Mononuclear cell (primary cell): Measurements from ENCODE around the gene TXNRD2. TPM values are rescaled to one million over a fixed set of nuclear protein-coding genes. Genes with fewer than 3 reads are reported as not detected.
"Not testable (repeated sequence)": the region's sequence is repeated elsewhere in the genome, so short reads cannot be mapped to it uniquely, and the experiment has no call there.

Experiments used
- H3K27me3 ChIP-seq: 2 replicates; pipeline ENCODE4 v1.6.0; 2011; ENCODE audit warnings: low read length, control low read depth; ENCODE audit not compliant: insufficient read depth
- H3K4me1 ChIP-seq: 2 replicates; pipeline ENCODE4 v1.5.1; 2011; ENCODE audit warnings: mild to moderate bottlenecking, low read length, control low read depth; ENCODE audit not compliant: insufficient read depth
- H3K4me3 ChIP-seq: 2 replicates; pipeline ENCODE4 v1.5.1; 2011; ENCODE audit warnings: mild to moderate bottlenecking, low read length, moderate library complexity
- H3K9me3 ChIP-seq: 2 replicates; pipeline ENCODE4 v1.5.1; 2011; ENCODE audit warnings: low read depth, mild to moderate bottlenecking, control low read depth, low read length
- total RNA-seq: library from RNA; depleted of rRNA; stranded (reverse); fragments of >200 nt; gene quantifications from one replicate; pipeline ENCODE4 v1.2.3, GENCODE V29; 2012

TXNRD2 gene
- total RNA-seq, 1 donor: 11.3 TPM

DNA sequence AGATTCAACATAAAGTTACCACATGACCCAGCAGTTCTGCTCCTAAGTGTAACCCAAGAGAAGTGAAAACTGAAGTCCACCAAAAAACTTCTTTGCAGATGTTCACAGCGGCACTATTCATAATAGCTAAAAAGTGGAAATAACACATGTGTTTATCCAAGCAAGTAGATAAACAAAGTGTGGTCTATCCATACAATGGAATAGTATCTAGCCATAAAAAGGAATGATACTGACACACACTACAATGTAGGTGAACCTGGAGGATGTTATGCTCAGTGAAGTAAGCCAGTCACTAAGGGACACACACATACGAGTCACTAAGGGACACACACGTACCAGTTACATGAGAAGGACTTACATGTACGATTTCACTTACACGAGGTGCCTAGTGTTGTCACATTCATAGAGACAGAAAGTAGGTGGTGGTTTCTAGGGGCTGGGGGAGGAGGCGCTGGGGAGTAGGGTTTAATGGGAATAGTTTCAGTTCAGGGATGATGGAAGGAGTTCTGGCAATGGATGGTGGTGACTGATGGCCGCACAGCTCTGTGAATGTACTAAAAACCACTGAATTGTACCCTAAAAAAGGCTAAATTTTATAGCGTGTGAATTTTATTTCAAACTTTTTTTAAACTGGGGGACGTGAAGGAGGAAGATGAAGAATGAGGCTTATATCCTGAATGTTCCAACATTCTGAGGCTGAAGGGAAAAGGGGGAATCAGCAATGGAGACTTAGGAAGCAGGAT is 27.2 kb downstream of the TXNRD2 start:
- no peaks in the 10 kb centered on the region for H3K27me3 ChIP-seq
- H3K4me1 ChIP-seq: no peaks in the 10 kb centered on the region

DNA sequence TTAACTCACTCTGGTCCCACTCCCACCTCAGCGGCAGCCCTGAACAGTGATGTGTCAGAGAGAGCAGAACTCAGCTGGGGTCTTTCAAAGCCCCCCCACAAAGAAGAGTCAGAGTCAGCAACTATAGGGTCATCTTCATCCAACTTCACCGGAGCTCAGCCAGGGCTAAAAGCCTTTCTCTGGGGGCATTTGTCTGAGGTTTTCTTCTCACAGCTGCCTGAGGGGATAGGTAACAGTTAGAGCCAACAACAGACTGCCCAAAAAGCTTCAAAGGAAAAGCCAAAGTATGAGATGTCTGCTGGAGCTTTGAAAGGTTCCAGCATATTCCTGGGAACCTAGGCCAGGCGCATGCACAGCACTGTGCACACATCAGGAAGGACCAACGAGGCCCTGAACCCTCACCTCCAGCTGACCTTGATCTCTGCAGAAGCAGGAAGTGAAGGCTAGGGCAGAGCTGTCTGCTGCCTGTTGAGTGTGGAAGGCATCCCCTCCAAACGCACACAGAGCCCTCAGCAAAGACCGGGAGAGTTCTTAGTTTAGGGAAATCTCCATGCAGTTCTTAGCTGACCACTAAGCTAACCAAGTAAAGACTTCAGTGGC is 28.2 kb downstream of the TXNRD2 start:
- Histone ChIP-seq H3K4me3 (no peak overlapping the region), H3K9me3 (no peaks in the 10 kb centered on the region), H3K27me3 (no peaks in the 10 kb centered on the region), H3K4me1 (no peaks in the 10 kb centered on the region)

More for the DNA sequence above, 27.2 kb downstream of the TXNRD2 start:
- H3K4me3 ChIP-seq: no peak overlapping the region
- no peaks in the 10 kb centered on the region for H3K9me3 ChIP-seq

DNA sequence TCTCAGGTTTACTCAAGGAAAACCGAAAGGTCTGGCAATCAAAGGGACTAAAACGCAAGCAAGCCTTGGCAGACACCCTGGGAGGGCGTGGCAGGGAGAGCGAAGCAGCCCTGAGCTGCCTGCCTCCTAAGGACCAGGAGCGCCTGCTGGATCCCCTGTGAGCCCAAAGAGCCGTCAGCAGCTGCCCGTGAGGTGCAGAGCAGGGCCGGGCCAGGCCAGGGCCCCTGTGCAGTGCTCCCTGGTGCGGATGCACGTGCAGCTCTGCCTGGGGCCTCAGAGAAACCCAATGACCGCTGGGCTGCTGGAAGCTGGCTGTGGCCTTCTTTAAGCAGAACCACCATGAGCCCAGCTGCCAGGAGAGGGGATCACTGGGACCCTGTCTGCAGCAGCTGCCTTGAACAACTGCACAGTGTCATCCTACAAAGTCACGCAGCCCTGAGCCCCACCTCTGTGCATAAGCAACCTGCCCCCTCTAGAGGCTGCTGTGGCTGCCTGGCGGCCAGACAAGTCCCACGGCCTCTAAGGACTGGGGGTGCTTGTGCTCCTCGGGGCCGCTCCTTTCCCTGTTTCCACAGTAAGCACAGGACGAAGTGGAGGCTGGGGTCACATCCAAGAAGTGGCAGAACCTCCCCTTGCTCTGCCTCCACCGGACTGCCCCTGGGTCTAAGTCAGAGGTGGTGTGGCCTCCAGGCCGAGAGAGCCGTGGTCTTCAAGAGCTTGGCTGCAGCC is 29.2 kb downstream of the TXNRD2 start:
- H3K27me3 ChIP-seq: no peaks in the 10 kb centered on the region
- H3K9me3 ChIP-seq: no peaks in the 10 kb centered on the region
- no peak overlapping the region for H3K4me3 ChIP-seq
- no peaks in the 10 kb centered on the region for H3K4me1 ChIP-seq

DNA sequence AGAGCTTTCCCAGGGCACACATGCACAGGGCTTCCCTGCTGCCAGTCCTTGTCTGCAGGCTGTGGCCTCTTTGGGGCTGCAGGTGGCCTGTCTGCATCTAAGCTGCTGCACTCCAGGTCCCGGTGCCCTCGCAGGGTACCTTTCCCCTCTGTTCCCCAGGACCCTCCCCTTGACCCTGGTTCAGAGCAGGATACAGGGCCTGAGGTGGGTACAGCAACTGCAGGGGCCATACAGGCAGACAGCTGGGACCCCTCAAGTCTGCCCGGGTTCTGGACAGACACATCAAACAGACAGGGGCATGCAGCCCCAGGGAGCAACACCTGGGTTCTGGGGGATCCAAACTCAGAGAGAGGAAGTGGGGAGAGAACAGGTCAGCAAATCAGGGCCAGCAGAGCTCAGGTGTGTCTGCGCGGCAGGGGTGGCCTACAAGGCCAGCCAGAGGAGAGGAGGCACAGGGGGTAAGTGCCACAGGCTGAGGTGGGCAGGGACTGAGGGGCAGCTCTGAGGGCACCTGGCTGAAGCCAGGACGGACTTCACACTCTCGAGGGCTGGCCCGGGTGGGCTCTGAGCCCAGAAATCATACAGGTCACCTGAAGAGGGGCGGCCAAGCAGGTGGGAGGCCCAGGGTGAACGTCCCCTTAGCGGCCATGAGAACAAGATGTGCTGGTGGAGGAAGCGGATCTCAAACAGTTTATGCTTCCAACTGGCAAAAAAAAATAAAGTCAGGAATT is 29.9 kb downstream of the TXNRD2 start:
- Histone ChIP-seq H3K9me3 (no peaks in the 10 kb centered on the region), H3K27me3 (no peaks in the 10 kb centered on the region), H3K4me3 (no peak overlapping the region), H3K4me1 (no peaks in the 10 kb centered on the region)

DNA sequence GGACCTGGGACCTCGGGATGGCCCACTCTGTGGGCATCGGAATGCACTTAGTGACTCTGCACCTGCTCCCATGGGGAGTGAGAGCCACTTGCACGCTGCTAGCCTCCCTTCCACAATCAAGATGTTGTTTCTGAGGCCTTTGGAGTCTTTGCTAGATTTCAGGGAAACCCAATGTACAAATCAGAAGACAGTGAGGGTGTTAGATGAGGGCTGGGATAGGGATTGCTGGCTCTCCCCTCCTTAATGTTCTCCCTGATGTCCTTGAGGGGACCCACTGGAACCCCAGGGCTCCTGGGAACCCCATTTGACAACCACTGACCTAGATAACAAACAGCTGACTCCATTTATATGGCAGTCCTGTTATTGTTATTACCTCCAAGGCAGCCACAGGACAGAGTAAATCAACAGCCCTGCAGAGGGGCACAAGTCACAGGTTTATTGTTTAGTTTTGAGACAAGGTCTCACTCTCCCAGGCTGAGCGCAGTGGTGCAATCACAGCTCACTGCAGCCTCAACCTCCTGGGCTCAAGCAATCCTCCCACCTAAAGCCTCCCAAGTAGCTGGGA is 31.4 kb downstream of the TXNRD2 start:
- no peaks in the 10 kb centered on the region for H3K9me3 ChIP-seq
- no peaks in the 10 kb centered on the region for H3K4me1 ChIP-seq
- H3K27me3 ChIP-seq: no peaks in the 10 kb centered on the region
- H3K4me3 ChIP-seq: no peak overlapping the region

DNA sequence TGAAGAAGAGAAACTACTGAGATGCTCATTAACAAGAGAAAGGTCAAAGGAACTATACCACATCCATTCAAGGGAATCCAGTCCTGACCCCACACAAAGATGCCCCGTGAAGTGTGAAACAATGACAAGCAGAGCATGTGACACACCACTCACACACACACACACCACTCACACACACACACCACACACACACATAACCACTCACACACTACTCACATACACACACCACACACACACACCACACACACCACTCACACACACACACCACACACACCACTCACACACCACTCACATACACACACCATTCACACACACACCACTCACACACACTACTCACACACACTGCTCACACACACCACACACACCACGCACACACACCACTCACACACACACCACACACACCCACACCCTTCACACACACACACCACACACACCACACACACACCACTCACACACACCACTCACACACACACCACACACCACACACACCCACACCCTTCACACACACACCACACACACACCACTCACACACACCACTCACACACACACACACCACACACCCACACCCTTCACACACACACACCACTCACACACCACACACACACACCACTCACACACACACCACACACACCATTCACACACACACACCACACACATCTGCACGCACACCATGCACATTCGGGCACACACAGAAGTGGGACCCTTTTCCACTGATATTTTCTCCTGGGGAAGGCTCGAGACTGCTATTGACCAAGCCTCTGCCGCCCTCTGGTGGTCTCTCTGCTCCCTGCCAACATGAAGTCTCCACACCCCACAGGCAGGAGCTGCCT is 32.1 kb downstream of the TXNRD2 start:
- H3K4me1 ChIP-seq: no peaks in the 10 kb centered on the region
- H3K9me3 ChIP-seq: no peaks in the 10 kb centered on the region
- H3K4me3 ChIP-seq: no peak overlapping the region
- no peaks in the 10 kb centered on the region for H3K27me3 ChIP-seq

DNA sequence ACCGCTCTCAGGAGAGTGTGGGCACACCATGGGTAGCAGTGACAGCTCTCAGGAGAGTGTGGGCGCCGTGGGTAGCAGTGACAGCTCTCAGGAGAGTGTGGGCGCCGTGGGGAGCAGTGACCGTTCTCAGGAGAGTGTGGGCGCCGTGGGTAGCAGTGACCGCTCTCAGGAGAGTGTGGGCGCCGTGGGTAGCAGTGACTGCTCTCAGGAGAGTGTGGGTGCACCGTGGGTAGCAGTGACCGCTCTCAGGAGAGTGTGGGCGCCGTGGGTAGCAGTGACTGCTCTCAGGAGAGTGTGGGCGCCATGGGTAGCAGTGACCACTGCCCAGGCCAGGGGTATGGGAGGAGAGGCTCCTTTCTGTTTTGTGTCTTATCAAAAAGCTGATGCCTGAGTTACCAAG is 33.7 kb downstream of the TXNRD2 start:
- not testable (repeated sequence) for H3K4me1 ChIP-seq, H3K27me3 ChIP-seq, H3K9me3 ChIP-seq, H3K4me3 ChIP-seq

DNA sequence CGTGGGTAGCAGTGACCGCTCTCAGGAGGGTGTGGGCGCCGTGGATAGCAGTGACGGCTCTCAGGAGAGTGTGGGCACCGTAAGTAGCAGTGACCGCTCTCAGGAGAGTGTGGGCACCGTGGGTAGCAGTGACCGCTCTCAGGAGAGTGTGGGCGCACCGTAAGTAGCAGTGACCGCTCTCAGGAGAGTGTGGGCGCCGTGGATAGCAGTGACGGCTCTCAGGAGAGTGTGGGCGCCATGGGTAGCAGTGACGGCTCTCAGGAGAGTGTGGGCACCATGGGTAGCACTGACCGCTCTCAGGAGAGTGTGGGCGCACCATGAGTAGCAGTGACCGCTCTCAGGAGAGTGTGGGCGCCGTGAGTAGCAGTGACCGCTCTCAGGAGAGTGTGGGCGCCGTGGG is 34.8 kb downstream of the TXNRD2 start:
- H3K4me1 ChIP-seq, H3K4me3 ChIP-seq: not testable (repeated sequence)

DNA sequence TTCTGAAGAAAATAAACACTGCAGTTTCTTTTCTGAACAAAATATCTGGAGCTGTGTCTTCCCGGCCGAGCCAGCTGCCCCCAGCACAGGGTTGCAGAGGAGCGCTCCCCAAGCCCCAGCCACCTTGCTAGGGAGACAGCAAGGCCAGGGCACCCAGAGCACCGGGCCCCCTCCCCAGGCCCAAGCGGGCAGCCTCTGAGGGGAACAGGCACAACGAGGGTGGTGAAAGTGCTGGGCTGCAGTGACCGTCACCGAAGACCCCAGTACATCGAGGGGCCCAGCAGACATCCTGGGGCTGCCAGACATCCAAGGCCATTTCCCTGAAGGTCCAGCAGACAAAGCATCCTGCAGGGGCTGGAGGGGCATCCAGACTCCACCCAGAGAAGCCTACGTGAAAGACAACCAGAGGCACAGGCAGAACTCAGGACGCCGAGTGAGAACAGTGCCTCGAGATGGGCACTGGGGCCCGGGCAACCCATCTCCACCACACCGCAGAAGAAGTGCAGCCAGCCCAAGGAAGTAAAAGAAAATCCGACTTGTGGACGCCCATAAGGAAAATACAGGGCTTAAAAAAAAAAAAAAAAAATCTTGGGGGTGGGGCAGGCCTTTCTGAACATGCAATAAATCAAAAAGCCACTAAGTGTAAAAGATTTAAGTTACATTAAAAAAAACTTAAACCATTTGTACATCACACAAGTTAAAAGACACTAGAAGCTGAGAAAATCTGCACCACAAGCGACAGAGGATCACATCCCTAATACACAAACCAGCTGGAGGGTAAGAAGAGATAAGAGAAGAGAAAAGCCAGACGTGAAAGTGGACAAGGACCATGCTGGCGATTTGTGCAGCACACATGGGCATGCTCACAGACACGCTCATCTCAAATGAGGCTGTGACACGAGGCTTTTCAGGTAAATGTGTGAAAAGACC is 36.0 kb downstream of the TXNRD2 start:
- no peak overlapping the region for H3K4me3 ChIP-seq
- H3K9me3 ChIP-seq: no peaks in the 10 kb centered on the region
- H3K27me3 ChIP-seq: no peaks in the 10 kb centered on the region
- no peaks in the 10 kb centered on the region for H3K4me1 ChIP-seq

More for the DNA sequence above, 34.8 kb downstream of the TXNRD2 start:
- not testable (repeated sequence) for H3K27me3 ChIP-seq, H3K9me3 ChIP-seq

DNA sequence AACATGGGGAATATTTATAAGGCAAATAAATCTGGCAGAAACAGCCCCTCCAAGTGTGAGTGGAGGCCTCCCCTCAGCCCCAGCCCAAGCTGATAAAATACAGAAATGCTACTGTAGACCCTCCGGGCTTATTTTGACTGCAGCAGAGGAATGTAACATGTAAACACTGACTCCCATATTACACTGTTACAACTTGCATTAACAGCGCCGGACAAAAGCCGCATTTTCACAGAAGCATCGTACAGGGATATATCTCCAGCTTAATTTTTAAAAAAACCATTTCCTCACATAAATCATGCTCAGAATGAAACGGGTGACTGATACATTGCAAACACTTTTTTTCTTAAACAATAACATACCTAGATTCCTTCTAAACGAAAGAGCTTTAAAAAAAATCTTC is 36.7 kb downstream of the TXNRD2 start:
- no peaks in the 10 kb centered on the region for H3K4me1 ChIP-seq
- H3K27me3 ChIP-seq: no peaks in the 10 kb centered on the region
- no peak overlapping the region for H3K4me3 ChIP-seq
- H3K9me3 ChIP-seq: no peaks in the 10 kb centered on the region

DNA sequence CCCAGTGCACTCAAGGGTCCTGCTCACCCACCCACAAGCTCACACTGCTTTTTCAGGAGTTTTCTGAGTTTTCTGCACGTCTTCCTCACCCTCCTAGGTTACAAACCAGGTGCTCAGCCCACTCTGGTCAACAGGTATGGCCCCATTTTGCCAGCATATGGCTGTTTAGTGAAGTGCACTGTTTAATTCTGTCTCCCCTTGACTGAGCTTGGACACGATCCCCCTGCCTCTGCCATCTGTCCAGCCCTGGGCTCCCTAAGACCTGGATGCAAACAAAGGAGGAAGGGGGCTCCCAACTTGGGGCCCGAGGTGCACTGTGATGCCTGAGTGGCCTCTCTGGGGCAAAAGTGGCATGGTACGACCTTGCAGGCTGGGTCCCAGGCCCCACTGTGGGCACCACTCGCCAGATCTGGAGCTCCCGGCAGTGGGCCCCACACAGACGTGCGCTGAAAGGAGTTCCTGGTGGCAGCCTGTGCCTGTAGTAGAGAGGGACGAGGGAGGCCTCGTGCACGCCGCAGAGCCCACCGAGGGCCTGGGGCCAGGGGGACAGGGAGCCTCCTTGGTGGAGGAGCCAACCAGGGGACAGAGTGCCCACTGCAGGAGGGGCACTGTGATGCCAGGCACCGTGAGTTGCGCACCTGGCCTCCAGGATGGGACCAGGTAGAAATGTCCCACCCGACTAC is 37.3 kb downstream of the TXNRD2 start:
- H3K4me3 ChIP-seq: no peak overlapping the region
- H3K27me3 ChIP-seq: no peaks in the 10 kb centered on the region
- H3K4me1 ChIP-seq: no peaks in the 10 kb centered on the region
- H3K9me3 ChIP-seq: no peaks in the 10 kb centered on the region

DNA sequence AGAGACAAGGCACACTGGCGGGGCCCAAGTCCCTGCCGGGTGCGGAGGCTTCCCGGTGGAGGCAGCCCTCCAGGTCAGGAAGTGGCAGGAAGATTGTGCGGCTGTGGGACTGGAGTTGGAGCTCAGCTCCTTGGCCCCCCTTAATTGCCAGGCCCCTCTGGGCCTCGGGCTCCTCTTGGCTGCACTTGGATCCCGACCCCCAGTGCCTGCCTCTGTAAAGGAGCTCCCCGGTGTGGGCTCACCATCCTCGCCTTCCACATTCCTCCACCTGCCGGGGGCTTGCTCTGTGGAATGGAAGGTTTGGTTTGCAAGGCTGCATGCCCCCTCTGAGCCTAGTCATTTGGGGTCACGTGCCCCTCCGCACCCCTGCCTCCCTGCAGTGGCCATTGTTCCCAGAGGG is 38.1 kb downstream of the TXNRD2 start:
- Histone ChIP-seq H3K27me3 (no peaks in the 10 kb centered on the region), H3K9me3 (no peaks in the 10 kb centered on the region), H3K4me1 (no peaks in the 10 kb centered on the region), H3K4me3 (no peak overlapping the region)

DNA sequence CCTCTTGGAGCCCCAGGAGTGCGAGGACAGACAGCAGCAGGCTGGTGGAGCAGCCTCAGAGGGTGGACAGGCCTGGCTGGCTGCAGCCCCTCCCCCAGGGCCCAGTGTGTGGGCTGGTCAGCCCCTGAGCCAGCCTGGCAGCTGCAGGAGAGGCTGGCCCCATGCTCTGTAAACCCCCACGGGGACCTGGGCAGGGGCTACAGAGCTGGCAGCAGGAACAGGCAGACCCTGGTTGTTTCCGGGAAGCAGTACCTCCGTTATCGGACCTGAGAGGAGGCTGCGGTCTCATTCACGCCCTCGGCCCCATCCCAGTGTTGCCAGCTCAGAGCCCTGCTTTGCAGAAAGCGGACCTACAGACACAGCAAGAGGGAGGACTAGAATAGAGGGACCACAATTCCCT is 38.6 kb downstream of the TXNRD2 start:
- no peak overlapping the region for H3K4me3 ChIP-seq
- no peaks in the 10 kb centered on the region for H3K4me1 ChIP-seq
- H3K9me3 ChIP-seq: no peaks in the 10 kb centered on the region
- no peaks in the 10 kb centered on the region for H3K27me3 ChIP-seq
